GM19463 (cell line): Measurements from ENCODE around the gene TMPRSS6.

Experiments
- ATAC-seq: cut with Tn5 transposase; IDR thresholded peaks from one replicate; pipeline ENCODE4 v1.9.1; 2021; ENCODE audit warnings: mild to moderate bottlenecking, moderate library complexity; ENCODE audit not compliant: unreplicated experiment

TMPRSS6 gene

DNA sequence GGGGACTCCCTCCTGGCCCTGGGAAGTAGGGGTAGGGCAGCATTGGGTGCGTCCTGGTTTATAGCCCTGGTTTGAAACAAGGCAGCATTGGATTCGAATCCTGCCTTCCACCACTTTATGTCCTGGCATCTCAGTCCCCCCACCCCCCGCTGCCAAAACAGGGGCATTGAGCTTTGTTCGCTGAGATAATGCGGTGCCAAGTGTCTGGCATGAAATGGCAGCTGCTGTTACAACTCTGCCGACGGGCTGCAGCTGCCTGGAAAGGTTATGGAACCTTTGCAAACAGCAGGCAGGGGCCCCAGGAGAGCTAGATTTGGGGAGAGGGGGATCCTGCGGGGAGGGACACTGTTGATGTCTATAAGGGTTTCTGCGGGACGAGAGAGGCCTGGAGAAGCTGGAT lies 92.2 kb downstream of the TMPRSS6 start:
- no peak for ATAC-seq

DNA sequence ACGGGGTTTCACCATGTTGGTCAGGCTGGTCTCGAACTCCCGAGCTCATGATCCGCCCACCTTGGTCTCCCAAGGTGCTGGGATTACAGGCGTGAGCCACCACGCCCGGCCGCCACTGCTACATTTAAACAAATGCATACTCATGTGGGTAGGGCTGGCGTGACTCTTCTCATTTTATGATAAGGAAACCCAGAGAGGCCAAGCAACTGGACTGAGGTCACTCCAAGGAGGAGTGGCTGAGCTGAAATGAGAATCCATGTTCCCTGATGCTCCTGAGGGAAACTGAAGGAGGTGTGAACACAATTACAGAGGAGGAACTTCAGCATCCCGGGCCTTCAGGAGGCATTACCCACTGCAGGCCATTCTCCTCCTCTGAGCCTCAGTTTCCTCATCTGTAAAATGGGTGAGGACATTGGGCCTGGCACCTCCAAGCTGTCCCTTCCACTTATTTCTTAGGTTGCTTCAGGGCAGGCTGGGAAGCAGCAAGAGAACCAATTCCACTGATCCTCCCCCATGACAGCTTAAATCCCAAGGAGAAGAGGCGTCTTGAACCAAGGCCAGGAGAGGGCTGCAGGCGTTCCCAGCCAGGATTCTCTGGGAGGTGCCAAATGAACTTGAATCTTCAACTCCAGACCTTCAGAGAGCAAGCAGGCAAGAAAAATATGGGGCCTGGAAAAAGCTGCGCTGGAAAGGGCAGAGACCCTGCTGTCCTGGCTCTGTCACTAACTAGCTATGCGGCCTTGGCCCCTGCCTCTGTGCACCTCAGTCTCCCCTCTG lies 93.2 kb downstream of the TMPRSS6 start:
- ATAC-seq, result no peak

DNA sequence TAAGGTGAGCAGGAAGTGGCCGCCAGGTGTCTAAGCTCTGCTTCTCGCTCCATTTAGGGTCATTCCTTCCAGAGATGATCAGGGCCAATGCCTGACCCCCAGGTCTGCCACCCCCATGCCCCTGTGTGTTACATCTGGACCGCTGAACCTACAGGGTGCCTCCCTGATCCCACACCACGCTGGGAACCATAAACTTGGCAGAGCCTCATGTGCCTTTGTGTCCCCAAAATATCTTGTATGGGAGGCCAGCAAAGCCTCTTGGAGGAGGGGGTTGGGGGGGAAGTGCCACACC lies 94.0 kb downstream of the TMPRSS6 start:
- ATAC-seq, result no peak
